HG03196 (cell line): ENCODE results near the gene USH1C.

Experiments used
- ATAC-seq: cut with Tn5 transposase; IDR thresholded peaks from one replicate; pipeline ENCODE4 v1.9.1; 2021; ENCODE audit not compliant: unreplicated experiment

USH1C gene

GRCh38 chr11:17571431-17572358 is 27.5 kb upstream of the USH1C start:
- ATAC-seq: no peak

- no peak for ATAC-seq
These were observed 25.8 kb upstream of the USH1C start for GRCh38 chr11:17570034-17570433.

- no peak for ATAC-seq
These were observed 24.7 kb upstream of the USH1C start for GRCh38 chr11:17568944-17569343.

- no peak for ATAC-seq
These were observed 20.4 kb upstream of the USH1C start for GRCh38 chr11:17564687-17565042.

GRCh38 chr11:17563961-17564686 is 19.9 kb upstream of the USH1C start:
- ATAC-seq: no peak

- no peak for ATAC-seq
These were observed 19.0 kb upstream of the USH1C start for GRCh38 chr11:17563231-17563646.

GRCh38 chr11:17561526-17561925 is 17.3 kb upstream of the USH1C start:
- no peak for ATAC-seq

GRCh38 chr11:17561111-17561415 is 16.8 kb upstream of the USH1C start:
- ATAC-seq: no peak

- no peak for ATAC-seq
These were observed 16.3 kb upstream of the USH1C start for GRCh38 chr11:17560281-17561110.

- no peak for ATAC-seq
These were observed 15.3 kb upstream of the USH1C start for GRCh38 chr11:17559341-17560087.

- no peak for ATAC-seq
These were observed 14.7 kb upstream of the USH1C start for GRCh38 chr11:17558916-17559315.

- no peak for ATAC-seq
These were observed 14.0 kb upstream of the USH1C start for GRCh38 chr11:17558025-17558780.

- ATAC-seq: no peak
These were observed 12.8 kb upstream of the USH1C start for GRCh38 chr11:17556999-17557398.

- ATAC-seq: no peak
These were observed 10.3 kb upstream of the USH1C start for GRCh38 chr11:17554487-17554886.

- no peak for ATAC-seq
These were observed 9.0 kb upstream of the USH1C start for GRCh38 chr11:17553249-17553546.

- no peak for ATAC-seq
These were observed 8.4 kb upstream of the USH1C start for GRCh38 chr11:17552392-17553248.

- no peak for ATAC-seq
These were observed 7.8 kb upstream of the USH1C start for GRCh38 chr11:17552041-17552355.

- no peak for ATAC-seq
These were observed 7.3 kb upstream of the USH1C start for GRCh38 chr11:17551347-17552040.
